KMS-11 (cell line): ENCODE measurements around the gene SOCS7.

Experiments
- H2AFZ ChIP-seq: fragments of 200-600 bp; sonication (generic); 2 replicates; pipeline ENCODE4 v1.6.1; 2016; ENCODE audit warnings: antibody characterized with exemption, mixed run types, low read depth
- H3K27ac ChIP-seq: fragments of 200-600 bp; sonication (generic); 2 replicates; pipeline ENCODE4 v1.6.1; 2016; ENCODE audit warnings: mild to moderate bottlenecking, mixed run types
- H3K27me3 ChIP-seq: fragments of 200-600 bp; sonication (generic); 2 replicates; pipeline ENCODE4 v1.6.1; 2017; ENCODE audit warnings: mild to moderate bottlenecking, low read depth, mixed run types, moderate library complexity; ENCODE audit not compliant: insufficient read depth
- H3K36me3 ChIP-seq: fragments of 200-600 bp; sonication (generic); 2 replicates; pipeline ENCODE4 v1.6.1; 2017; ENCODE audit warnings: mild to moderate bottlenecking, mixed run types; ENCODE audit not compliant: insufficient read depth
- H3K4me1 ChIP-seq: fragments of 200-600 bp; sonication (generic); 2 replicates; pipeline ENCODE4 v1.6.1; 2016; ENCODE audit warnings: mild to moderate bottlenecking, low read depth, mixed run types; ENCODE audit not compliant: poor library complexity, severe bottlenecking
- H3K4me2 ChIP-seq: fragments of 200-600 bp; sonication (generic); 2 replicates; pipeline ENCODE4 v1.7.0; 2016; ENCODE audit warnings: mild to moderate bottlenecking, mixed run types
- H3K4me3 ChIP-seq: fragments of 200-600 bp; sonication (generic); IDR thresholded peaks from 2 replicates; pipeline ENCODE4 v1.6.1; 2017; ENCODE audit warnings: low read depth, low read length, mixed read lengths; ENCODE audit not compliant: insufficient read depth
- H3K79me2 ChIP-seq: fragments of 200-600 bp; sonication (generic); 2 replicates; pipeline ENCODE4 v1.6.1; 2016; ENCODE audit warnings: low read depth, mixed run types; ENCODE audit not compliant: insufficient read depth
- H3K9ac ChIP-seq: fragments of 200-600 bp; sonication (generic); 2 replicates; pipeline ENCODE4 v1.6.1; 2016; ENCODE audit warnings: mild to moderate bottlenecking, mixed run types
- H4K20me1 ChIP-seq: fragments of 200-600 bp; sonication (generic); 2 replicates; pipeline ENCODE4 v1.6.1; 2016; ENCODE audit warnings: mild to moderate bottlenecking, mixed run types; ENCODE audit not compliant: insufficient read depth
- CTCF ChIP-seq: fragments of 200-600 bp; sonication (generic); conservative IDR thresholded peaks from 2 replicates; pipeline ENCODE4 v1.6.1; 2017; ENCODE audit warnings: low read depth, mild to moderate bottlenecking, antibody characterized with exemption, low read length, moderate library complexity, mixed read lengths

SOCS7 gene

GRCh38 chr17:38430822-38431221 lies 79.2 kb downstream of the SOCS7 start:
- Histone ChIP-seq H3K36me3 (no peaks in the 10 kb centered on the region), H3K27me3 (no peaks in the 10 kb centered on the region), H3K4me1 (peaks cover 31% of the 10 kb centered on the region), H3K79me2 (no peaks in the 10 kb centered on the region; the same call in 1 of the 2 replicates), H3K9ac (no peak overlapping the region), H3K4me2 (no peak overlapping the region), H2AFZ (no peak overlapping the region), H3K27ac (no peak overlapping the region; the same call in 1 of the 2 replicates), H4K20me1 (no peaks in the 10 kb centered on the region), H3K4me3 (no peak overlapping the region)
- TF ChIP-seq CTCF = no peak

GRCh38 chr17:38431346-38432145 lies 79.9 kb downstream of the SOCS7 start:
- H2AFZ ChIP-seq = no peak overlapping the region
- no peak overlapping the region for H3K4me2 ChIP-seq
- no peak for TF ChIP-seq CTCF
- no peaks in the 10 kb centered on the region for H3K27me3 ChIP-seq
- H3K4me3 ChIP-seq = no peak overlapping the region
- no peaks in the 10 kb centered on the region for H3K36me3 ChIP-seq
- H3K9ac ChIP-seq = no peak overlapping the region
- no peak overlapping the region; the same call in 1 of the 2 replicates for H3K27ac ChIP-seq
- H3K79me2 ChIP-seq = no peaks in the 10 kb centered on the region; the same call in 1 of the 2 replicates
- no peaks in the 10 kb centered on the region for H4K20me1 ChIP-seq
- peaks cover 24% of the 10 kb centered on the region for H3K4me1 ChIP-seq

GRCh38 chr17:38434178-38434665 lies 82.6 kb downstream of the SOCS7 start:
- no peaks in the 10 kb centered on the region for H4K20me1 ChIP-seq

GRCh38 chr17:38435795-38436194 lies 84.2 kb downstream of the SOCS7 start:
- Histone ChIP-seq H3K27ac (no peak overlapping the region), H3K4me3 (no peak overlapping the region), H2AFZ (no peak overlapping the region), H3K4me2 (no peak overlapping the region), H3K27me3 (no peaks in the 10 kb centered on the region), H3K79me2 (no peaks in the 10 kb centered on the region; the same call in 1 of the 2 replicates), H3K4me1 (no peaks in the 10 kb centered on the region), H4K20me1 (no peaks in the 10 kb centered on the region), H3K36me3 (no peaks in the 10 kb centered on the region), H3K9ac (no peak overlapping the region)
- no peak for TF ChIP-seq CTCF

More at GRCh38 chr17:38434178-38434665, 82.6 kb downstream of the SOCS7 start:
- Histone ChIP-seq H3K4me1 (peaks cover 10% of the 10 kb centered on the region), H3K79me2 (no peaks in the 10 kb centered on the region; the same call in 1 of the 2 replicates), H3K9ac (no peak overlapping the region), H3K27ac (no peak overlapping the region), H3K36me3 (no peaks in the 10 kb centered on the region), H3K4me3 (no peak overlapping the region), H2AFZ (no peak overlapping the region), H3K4me2 (no peak overlapping the region), H3K27me3 (no peaks in the 10 kb centered on the region)
- TF ChIP-seq CTCF = no peak
